NK-92 (cell line): ENCODE results near the gene FRMPD2.
"Not testable (repeated sequence)": the region's sequence is repeated elsewhere in the genome, so short reads cannot be mapped to it uniquely, and the experiment has no call there.

ENCODE experiments used
- DNase-seq: peaks from one replicate; lab custom pipeline; 2025; ENCODE audit not compliant: unreplicated experiment; lab: John Stamatoyannopoulos, UW

Gene FRMPD2

GRCh38 chr10:48143721-48144642 is 130.5 kb downstream of the FRMPD2 start:
- not testable (repeated sequence) for DNase-seq

- not testable (repeated sequence) for DNase-seq
Measured at GRCh38 chr10:48140949-48141348, 133.5 kb downstream of the FRMPD2 start.

- DNase-seq = not testable (repeated sequence)
Measured at GRCh38 chr10:48139953-48140850, 134.3 kb downstream of the FRMPD2 start.

- DNase-seq = not testable (repeated sequence)
Measured at GRCh38 chr10:48128954-48129353, 145.5 kb downstream of the FRMPD2 start.

GRCh38 chr10:48126251-48126650 is 148.2 kb downstream of the FRMPD2 start:
- DNase-seq = not testable (repeated sequence)

GRCh38 chr10:48125631-48126030 is 148.9 kb downstream of the FRMPD2 start:
- not testable (repeated sequence) for DNase-seq

GRCh38 chr10:48122618-48123017 is 151.9 kb downstream of the FRMPD2 start:
- not testable (repeated sequence) for DNase-seq

GRCh38 chr10:48110277-48110676 is 164.2 kb downstream of the FRMPD2 start:
- DNase-seq = not testable (repeated sequence)
